Lower leg skin (tissue), 3 donors: ENCODE data around the gene GSG1L.

Experiments
- POLR2A ChIP-seq, 2 donors: fragments of 450-650 bp; IDR thresholded peaks; one replicate each; pipeline ENCODE4 v1.6.1; 2016 to 2017; ENCODE audit warnings: antibody characterized with exemption in 2 of 2, mild to moderate bottlenecking in 1 of 2, moderate library complexity in 1 of 2
- TF ChIP-seq, protein P1 (sequence below), 3 donors: fragments of 450-650 bp; IDR thresholded peaks; one replicate each; pipeline ENCODE4 v1.5.1; 2016; ENCODE audit warnings: antibody characterized with exemption in 3 of 3, mild to moderate bottlenecking in 3 of 3, moderate library complexity in 2 of 3

DNA sequence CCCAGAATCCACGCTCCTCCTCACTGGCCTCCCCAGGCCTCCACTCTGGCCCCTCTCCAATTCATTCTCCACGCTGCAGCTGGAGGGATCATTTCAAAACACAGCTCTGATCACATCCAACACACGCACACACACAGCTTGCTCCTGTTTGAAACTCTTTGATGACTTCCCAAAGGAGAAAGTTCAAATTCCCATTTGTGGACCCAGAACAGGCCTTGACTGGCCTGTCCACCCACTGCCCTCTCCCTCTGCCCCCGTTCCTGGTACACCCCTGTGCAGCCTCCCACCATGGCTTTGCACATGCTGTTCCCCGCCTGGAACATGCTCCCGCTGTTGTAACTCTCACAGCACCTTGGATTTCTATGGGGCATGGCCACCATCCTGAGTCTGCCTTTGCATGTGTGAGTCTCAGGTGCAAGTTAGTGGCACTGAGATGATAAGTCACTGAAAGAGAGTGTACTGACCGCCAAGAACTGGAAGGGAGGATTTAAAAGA lies 100.0 kb downstream of the GSG1L start:
- TF ChIP-seq, protein P1, sequence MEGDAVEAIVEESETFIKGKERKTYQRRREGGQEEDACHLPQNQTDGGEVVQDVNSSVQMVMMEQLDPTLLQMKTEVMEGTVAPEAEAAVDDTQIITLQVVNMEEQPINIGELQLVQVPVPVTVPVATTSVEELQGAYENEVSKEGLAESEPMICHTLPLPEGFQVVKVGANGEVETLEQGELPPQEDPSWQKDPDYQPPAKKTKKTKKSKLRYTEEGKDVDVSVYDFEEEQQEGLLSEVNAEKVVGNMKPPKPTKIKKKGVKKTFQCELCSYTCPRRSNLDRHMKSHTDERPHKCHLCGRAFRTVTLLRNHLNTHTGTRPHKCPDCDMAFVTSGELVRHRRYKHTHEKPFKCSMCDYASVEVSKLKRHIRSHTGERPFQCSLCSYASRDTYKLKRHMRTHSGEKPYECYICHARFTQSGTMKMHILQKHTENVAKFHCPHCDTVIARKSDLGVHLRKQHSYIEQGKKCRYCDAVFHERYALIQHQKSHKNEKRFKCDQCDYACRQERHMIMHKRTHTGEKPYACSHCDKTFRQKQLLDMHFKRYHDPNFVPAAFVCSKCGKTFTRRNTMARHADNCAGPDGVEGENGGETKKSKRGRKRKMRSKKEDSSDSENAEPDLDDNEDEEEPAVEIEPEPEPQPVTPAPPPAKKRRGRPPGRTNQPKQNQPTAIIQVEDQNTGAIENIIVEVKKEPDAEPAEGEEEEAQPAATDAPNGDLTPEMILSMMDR (IDR thresholded peaks at IDR 0.05), result no peak
- no peak for TF ChIP-seq POLR2A (IDR thresholded peaks at IDR 0.05)
